ENCODE results near the gene IL17RC. TPM values are rescaled to one million over a fixed set of nuclear protein-coding genes. Genes with fewer than 3 reads are reported as not detected.

Gene IL17RC
- total RNA-seq, 6 experiments from 2014 or later = 19.5 to 53.4 (median 40.1) TPM

DNA sequence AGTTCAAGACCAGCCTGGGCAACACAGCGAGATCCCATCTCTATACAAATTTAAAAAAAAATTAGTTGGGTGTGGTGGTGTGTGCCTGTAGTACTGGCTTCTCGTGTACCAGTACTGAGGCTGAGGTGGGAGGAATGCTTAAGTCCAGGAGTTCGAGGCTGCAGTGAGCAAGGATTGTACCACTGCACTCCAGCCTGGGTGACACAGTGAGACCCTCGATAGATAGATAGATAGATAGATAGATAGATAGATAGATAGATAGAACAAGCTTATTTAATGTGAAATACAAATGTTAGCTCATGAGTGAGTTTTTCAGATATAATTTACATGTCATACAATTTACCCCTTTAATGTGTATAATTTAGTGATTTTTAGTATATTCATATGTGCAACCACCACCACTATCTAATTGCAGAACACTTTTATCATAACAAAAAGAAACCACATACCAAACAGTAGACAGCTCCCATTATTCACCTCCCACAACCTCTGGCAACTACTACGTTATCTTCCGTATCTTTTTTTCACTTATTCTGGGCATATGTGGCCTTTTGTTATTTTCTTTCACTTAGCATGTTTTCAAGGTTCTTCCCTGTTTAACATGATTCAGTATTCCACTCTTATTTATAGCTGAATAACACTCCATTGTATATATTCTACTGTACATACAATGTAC, 48.4 kb downstream of the IL17RC start:
- no peaks in the 10 kb centered on the region for H3K27me3 ChIP-seq
- no peak for TF ChIP-seq POLR2A (IDR thresholded peaks at IDR 0.05)
- TF ChIP-seq, protein P1, sequence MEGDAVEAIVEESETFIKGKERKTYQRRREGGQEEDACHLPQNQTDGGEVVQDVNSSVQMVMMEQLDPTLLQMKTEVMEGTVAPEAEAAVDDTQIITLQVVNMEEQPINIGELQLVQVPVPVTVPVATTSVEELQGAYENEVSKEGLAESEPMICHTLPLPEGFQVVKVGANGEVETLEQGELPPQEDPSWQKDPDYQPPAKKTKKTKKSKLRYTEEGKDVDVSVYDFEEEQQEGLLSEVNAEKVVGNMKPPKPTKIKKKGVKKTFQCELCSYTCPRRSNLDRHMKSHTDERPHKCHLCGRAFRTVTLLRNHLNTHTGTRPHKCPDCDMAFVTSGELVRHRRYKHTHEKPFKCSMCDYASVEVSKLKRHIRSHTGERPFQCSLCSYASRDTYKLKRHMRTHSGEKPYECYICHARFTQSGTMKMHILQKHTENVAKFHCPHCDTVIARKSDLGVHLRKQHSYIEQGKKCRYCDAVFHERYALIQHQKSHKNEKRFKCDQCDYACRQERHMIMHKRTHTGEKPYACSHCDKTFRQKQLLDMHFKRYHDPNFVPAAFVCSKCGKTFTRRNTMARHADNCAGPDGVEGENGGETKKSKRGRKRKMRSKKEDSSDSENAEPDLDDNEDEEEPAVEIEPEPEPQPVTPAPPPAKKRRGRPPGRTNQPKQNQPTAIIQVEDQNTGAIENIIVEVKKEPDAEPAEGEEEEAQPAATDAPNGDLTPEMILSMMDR (IDR thresholded peaks at IDR 0.05) = no peak
- H3K9me3 ChIP-seq = no peaks in the 10 kb centered on the region
- ATAC-seq = no peak
- intact Hi-C loops (cut with DNase I) = no loop called here
- H3K4me3 ChIP-seq = no peak overlapping the region
- peaks cover 6 to 50% (median 8%) of the 10 kb centered on the region in 4 donors for H3K36me3 ChIP-seq
- 88% methylated on average over 6 of the region's 6 CpGs for WGBS (ENCODE audit: insufficient coverage, low coverage, low lambda C conversion rate, missing lambda C conversion rate)
- no peak overlapping the region for H3K27ac ChIP-seq
- no peak for DNase-seq
- no peaks in the 10 kb centered on the region for H3K4me1 ChIP-seq

DNA sequence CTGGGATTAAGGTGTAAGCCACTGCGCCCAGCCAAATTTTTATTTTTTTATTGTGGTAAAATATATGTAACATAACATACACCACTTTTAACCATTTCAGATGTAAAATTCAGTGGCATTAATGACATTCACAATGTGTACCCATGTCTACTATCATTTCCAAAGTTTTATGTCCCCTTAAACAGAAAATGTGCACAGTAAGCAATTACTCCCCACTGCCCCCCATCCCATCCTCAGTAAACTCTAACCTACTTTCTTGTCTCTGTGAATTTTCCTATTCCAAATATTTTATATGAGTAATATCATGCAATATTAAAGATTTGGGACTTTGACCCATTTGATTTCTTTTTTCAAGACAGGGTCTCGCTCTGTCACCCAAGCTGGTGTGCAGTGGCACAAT, 49.9 kb downstream of the IL17RC start:
- H3K27me3 ChIP-seq = no peaks in the 10 kb centered on the region
- TF ChIP-seq POLR2A (IDR thresholded peaks at IDR 0.05) = no peak
- TF ChIP-seq, protein P1 (IDR thresholded peaks at IDR 0.05) = no peak
- peaks cover 6 to 58% (median 12%) of the 10 kb centered on the region in 4 donors for H3K36me3 ChIP-seq
- ATAC-seq (no peak), DNase-seq (no peak)
- WGBS (ENCODE audit: insufficient coverage, low coverage, low lambda C conversion rate, missing lambda C conversion rate) = 100% methylated on average over 2 of the region's 2 CpGs
- H3K4me3 ChIP-seq = no peak overlapping the region
- intact Hi-C loops (cut with DNase I) = no loop called here
- no peak overlapping the region for H3K27ac ChIP-seq
- no peaks in the 10 kb centered on the region for H3K9me3 ChIP-seq
- H3K4me1 ChIP-seq = no peaks in the 10 kb centered on the region

DNA sequence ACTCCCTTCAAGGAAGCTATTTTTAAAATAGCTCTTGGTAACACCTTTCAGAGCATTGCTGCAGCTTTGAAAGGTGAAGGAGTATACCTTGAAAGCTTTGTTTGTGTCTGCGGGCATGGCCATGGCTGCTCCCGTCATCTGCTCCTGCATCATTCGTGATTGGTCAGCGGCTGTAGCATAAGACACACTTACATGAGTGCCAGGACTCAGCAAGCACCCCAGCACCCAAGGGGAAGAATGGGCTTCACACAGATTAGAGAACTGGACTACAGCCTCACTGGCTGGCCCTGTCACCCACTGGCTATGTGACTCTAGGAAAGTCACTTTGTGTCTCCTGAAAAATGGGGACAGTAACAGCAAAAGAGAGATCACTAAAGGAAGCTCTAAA, 52.7 kb downstream of the IL17RC start:
- no peak overlapping the region for H3K27ac ChIP-seq
- peaks cover 6 to 69% (median 14%) of the 10 kb centered on the region in 4 donors for H3K36me3 ChIP-seq
- H3K9me3 ChIP-seq = no peaks in the 10 kb centered on the region
- H3K27me3 ChIP-seq = no peaks in the 10 kb centered on the region
- intact Hi-C loops (cut with DNase I) = no loop called here
- ATAC-seq (no peak), DNase-seq (no peak)
- H3K4me1 ChIP-seq = no peaks in the 10 kb centered on the region
- WGBS (ENCODE audit: insufficient coverage, low coverage, low lambda C conversion rate, missing lambda C conversion rate) = 100% methylated on average over 3 of the region's 4 CpGs
- no peak overlapping the region for H3K4me3 ChIP-seq
- no peak for TF ChIP-seq POLR2A (IDR thresholded peaks at IDR 0.05)
- TF ChIP-seq, protein P1 (IDR thresholded peaks at IDR 0.05) = no peak

DNA sequence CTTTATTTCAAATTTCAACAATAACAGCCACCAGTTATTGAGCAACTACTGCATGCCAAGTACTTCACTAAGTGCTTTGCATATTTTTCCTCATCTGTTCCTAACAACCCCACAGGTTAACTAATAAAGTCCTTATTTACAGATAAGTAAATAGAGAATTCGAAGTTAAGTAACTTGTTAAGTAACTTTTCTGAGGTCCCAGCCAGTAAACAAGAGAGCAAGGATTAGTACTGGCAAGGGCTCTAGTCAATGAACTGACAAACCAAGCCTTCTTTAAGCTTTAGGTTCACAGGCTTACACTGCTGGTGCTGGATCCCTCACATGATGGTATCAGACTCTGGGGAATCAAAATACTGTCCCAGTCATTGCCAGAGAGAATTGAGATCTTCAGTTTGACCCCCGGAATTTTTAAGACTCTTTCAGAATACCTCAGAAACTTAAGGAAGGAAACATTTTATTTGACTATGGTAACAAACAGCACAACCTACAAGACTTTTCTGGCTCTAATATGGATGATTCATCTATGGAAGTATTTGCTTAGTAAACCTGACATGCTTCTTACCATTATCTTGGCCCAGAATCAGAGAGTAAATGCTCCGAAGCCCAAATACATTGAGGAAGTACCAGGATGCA, 53.2 kb downstream of the IL17RC start:
- DNase-seq (no peak), ATAC-seq (no peak)
- Histone ChIP-seq H3K36me3 (peaks cover 6 to 66% (median 14%) of the 10 kb centered on the region in 4 donors), H3K9me3 (no peaks in the 10 kb centered on the region), H3K4me3 (no peak overlapping the region), H3K27me3 (no peaks in the 10 kb centered on the region), H3K4me1 (no peaks in the 10 kb centered on the region), H3K27ac (no peak overlapping the region)
- TF ChIP-seq, protein P1 (IDR thresholded peaks at IDR 0.05) = no peak
- TF ChIP-seq POLR2A (IDR thresholded peaks at IDR 0.05) = no peak
- 67% methylated on average over 3 of the region's 3 CpGs for WGBS (ENCODE audit: insufficient coverage, low coverage, low lambda C conversion rate, missing lambda C conversion rate)
- intact Hi-C loops (cut with DNase I) = no loop called here

Data from right lobe of liver (tissue), 6 donors.